Measurements from ENCODE around the gene CENPP.
A peak's percentile ranks its signal among the peaks of the same experiment; 100 is the strongest.

The CENPP gene

GRCh38 chr9:92325269-92325990, at the start of gene CENPP, which contains the start of gene NOL8:
Gene CENPP, plus strand, starts transcription at chr9:92325953.
Gene NOL8, minus strand, starts transcription at chr9:92325350. Its CDS starts 1,189 bp downstream, at chr9:92324161.
- DNase-seq: peak; percentile 78 to 79

- no peak for DNase-seq
These were observed 49.3 kb upstream of the CENPP start for GRCh38 chr9:92276331-92277032.

GRCh38 chr9:92278110-92278509, 47.6 kb upstream of the CENPP start:
- no peak for DNase-seq

GRCh38 chr9:92279302-92279701, 46.5 kb upstream of the CENPP start:
- DNase-seq: no peak

- no peak for DNase-seq
These were observed 35.9 kb upstream of the CENPP start for GRCh38 chr9:92289708-92290390.

DNA sequence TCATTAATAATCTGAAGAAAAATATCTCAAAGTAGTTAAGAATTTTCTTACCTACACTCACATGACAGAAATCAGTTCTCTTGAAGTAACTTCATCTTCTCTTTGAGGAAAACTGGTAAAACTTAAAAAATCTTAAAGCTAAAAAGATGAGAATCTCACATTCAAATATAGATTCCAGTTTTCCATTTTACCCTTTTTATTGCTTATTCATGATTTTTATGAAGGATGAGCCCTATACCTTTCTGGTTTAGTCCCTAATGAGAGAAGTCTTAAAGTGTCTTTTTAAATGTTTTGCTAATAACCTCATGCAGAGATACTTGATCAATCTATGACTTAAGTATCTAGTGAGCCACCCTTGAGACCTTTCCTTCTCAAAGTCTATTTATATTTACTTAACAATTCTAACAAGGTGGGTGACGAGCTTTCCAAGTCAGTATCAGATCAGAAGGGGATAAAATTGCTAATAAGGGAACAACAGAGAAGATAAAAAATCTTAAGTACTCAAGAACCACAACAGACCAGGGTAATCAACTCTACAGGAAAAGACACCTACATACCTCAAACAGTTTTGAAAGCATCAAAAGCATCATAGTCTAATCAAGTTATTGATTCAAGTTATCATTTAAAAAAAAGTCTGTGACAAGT, 34.8 kb upstream of the CENPP start:
- no peak for DNase-seq

DNA sequence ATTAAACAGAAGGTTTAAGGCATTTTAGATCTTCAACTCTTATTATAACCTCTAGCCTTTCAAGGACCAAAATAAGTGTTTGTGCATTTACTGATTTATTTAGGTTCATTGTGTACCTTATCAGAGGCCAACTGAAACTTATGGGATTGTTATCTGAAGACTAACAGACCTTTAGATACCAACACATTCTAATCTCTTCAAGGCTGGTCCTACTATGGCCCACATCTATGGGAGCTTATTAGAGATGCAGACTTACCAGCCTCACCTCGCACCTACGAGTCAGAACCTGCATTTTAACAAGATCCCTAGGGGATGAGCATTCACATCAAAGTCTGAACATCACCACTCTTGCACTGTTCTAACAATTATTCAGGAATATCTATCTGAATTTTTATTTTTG, 34.2 kb upstream of the CENPP start:
- no peak for DNase-seq

- no peak for DNase-seq
These were observed 33.2 kb upstream of the CENPP start for GRCh38 chr9:92292338-92293074.

DNA sequence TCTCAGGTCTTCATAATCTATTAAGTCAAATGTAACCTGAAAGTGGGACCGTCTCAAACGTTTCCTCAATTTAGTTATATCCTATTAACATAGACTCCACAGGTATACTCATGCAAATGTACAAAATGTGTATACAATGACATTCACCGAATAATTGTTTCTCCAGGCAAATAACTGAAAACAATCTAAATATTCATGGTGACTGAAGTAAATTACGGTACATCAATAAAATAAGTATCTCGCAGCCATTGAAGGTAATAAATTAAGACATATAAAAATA, 32.7 kb upstream of the CENPP start:
- no peak for DNase-seq

DNA sequence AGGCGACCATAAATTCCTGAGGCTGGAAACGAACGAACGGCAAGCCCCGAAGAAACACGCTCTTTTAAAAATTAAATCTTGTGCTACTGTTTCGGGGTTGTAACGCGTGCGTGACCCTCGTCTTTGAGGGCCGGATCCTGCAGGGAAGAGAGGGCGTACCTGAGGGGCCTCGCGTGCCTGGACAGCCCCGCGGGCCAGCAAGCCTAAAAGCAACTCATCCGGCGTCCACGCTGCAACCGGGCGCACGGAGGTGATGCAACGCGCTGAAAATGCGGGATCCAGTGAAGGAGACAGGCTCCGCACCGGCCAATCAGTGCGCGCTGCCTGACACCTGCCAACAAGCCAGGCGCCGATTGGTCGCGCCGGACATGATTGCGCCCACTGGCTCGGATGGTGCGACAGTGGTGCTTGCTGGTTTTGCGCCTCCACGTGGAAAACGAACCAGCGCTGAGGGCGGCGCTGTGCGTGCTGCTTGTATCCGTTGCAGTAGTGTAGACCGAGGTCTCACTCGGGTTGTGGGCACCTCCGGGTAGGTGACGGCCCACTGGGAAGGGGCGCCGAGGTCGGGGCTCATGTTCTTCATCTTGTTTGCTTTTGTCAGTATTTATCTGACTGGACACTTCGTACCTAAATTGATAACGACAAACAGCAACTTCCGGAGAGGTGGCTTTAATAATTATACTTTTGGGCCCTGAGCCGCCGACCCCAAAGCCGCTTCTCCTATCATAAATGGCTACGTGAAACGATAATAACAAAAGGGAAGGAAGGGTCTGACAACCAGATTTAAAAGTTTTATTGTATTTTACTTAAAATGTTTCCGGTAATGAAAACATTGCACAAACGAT, 32.1 kb upstream of the CENPP start, which contains the start of gene IARS1:
Gene IARS1, minus strand, starts transcription at position 246 of the 845 bp plus-strand sequence. CDS start 4,278 bp downstream, outside the sequence.
- peak; percentile 83 to 96 for DNase-seq

GRCh38 chr9:92294297-92294676, 31.5 kb upstream of the CENPP start:
- DNase-seq: no peak

GRCh38 chr9:92295240-92295790, 30.4 kb upstream of the CENPP start:
- no peak for DNase-seq

GRCh38 chr9:92295827-92296258, 29.9 kb upstream of the CENPP start:
- DNase-seq: no peak

DNA sequence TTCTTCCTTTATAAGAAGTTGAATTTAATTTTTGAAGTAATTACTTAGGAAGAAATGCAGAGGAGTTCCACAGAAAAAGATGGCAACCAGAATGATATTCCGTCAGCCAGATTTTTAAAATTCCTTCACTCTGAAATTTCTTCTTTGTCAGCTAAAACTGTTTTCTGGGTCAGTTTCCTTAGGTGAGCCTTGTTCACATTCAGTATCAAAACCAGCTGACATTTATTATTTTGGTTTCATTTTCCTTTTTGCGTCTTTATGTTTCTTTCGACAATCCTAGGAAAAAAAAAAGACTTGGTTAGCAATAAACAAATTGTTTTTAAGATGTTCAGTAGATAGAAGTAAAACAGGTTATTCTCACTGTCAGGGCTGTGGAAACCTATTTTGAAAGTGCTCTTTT, 28.1 kb upstream of the CENPP start:
- DNase-seq: no peak

- no peak for DNase-seq
These were observed 27.7 kb upstream of the CENPP start for GRCh38 chr9:92298036-92298435.

- DNase-seq: no peak
These were observed 26.6 kb upstream of the CENPP start for GRCh38 chr9:92299116-92299515.

DNA sequence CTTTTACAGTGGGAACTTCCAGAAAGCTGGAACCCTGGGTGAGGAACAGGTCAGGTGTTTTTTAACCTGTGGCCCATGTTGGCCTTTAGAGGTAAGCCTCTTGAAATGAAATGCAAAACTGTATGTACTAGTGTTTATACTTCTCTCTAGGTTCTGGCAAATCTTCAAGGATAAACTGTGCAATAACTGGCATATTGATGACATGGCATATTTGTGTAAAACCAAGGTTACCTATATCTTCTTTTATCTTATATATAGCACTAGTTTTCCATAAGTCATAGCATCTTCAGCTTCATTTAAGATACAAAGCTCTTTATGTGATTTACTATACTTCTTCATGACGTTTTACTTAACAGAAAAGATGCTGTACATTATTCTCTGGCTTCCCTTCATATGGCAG, 24.8 kb upstream of the CENPP start:
- no peak for DNase-seq

GRCh38 chr9:92308893-92309292, 16.9 kb upstream of the CENPP start:
- no peak for DNase-seq

DNA sequence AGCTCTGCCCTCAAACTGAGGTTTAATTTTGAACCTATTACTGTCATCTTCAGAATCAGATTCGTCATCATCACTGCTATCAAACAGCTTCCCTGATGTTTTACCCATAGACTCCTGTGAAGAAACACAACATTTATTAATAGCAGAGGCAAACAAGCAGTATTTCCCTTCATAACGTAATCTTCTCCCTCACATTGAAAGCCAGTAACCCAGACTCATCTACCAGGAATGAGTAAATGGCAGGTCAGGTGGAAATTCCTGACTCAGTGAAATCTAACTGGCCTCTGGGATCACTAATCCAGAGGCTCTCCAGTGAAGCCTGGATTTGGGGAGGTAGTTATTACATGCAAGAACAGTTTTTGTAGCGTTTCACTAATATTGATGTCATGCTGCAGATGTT, 15.2 kb upstream of the CENPP start:
- DNase-seq: no peak

- DNase-seq: no peak
These were observed 12.7 kb upstream of the CENPP start for GRCh38 chr9:92312887-92313623.

DNA sequence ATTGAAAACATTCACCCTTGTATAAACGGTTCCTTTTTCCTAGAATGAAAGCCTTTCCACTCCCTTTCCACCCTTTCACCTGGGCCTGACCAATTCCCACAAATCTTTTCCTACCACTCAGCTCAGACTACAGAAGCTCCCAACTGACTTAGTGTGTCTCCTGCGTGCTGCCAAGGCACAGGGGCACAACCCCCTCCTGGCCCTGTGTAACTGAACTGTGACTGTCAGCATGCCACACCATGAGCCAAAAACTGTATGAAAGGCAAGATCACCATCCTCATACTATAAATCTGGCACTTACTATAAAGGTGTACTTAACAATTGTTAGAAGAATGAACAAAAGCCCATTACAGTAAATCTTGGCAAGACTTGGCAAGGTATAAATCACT, 12.1 kb upstream of the CENPP start:
- no peak for DNase-seq

Data from NCI-H446 (cell line).